Trophoblast cell (in vitro differentiated cells and primary cell): ENCODE measurements around the gene MCAM.

Experiments used
- DNase-seq, 2 donors: peaks; one replicate each; pipeline ENCODE4 v3.0.0-alpha.2; 2016
- H2AFZ ChIP-seq: 2 replicates; pipeline ENCODE4 v1.6.1; 2013; ENCODE audit warnings: low read length, moderate library complexity, mild to moderate bottlenecking; ENCODE audit not compliant: insufficient read depth, poor library complexity
- H2AK5ac ChIP-seq: 2 replicates; pipeline ENCODE4 v1.6.1; 2013; ENCODE audit warnings: mild to moderate bottlenecking, low read length
- H2BK120ac ChIP-seq: 2 replicates; pipeline ENCODE4 v1.6.1; 2013; ENCODE audit warnings: low read length, mild to moderate bottlenecking, moderate library complexity; ENCODE audit not compliant: insufficient read depth, poor library complexity
- H2BK12ac ChIP-seq: 2 replicates; pipeline ENCODE4 v1.6.1; 2013; ENCODE audit warnings: mild to moderate bottlenecking, low read length, moderate library complexity
- H2BK5ac ChIP-seq: 2 replicates; pipeline ENCODE4 v1.6.1; 2013; ENCODE audit warnings: low read length, low read depth, moderate library complexity, mild to moderate bottlenecking; ENCODE audit not compliant: poor library complexity
- H3K14ac ChIP-seq: 2 replicates; pipeline ENCODE4 v1.6.1; 2013; ENCODE audit warnings: mild to moderate bottlenecking, low read length
- H3K18ac ChIP-seq: 2 replicates; pipeline ENCODE4 v1.6.1; 2013; ENCODE audit warnings: mild to moderate bottlenecking, low read length
- H3K23ac ChIP-seq: 2 replicates; pipeline ENCODE4 v1.6.1; 2013; ENCODE audit warnings: low read length
- H3K27ac ChIP-seq: 2 replicates; pipeline ENCODE4 v1.5.1; 2013; ENCODE audit warnings: low read depth, mild to moderate bottlenecking, inconsistent platforms, low read length, moderate library complexity
- H3K27me3 ChIP-seq: 2 replicates; pipeline ENCODE4 v1.6.1; 2013; ENCODE audit warnings: inconsistent platforms, mild to moderate bottlenecking, low read length, moderate library complexity; ENCODE audit not compliant: insufficient read depth
- H3K36me3 ChIP-seq, 2 experiments: 1 replicate in 1 of 2; 2 replicates in 1 of 2; pipeline ENCODE4 v1.6.1; 2013; ENCODE audit warnings: low read length in 2 of 2, mild to moderate bottlenecking in 2 of 2, moderate library complexity in 1 of 2; ENCODE audit not compliant: insufficient read depth in 2 of 2, control insufficient read depth in 1 of 2
- H3K4ac ChIP-seq: 2 replicates; pipeline ENCODE4 v1.6.1; 2013; ENCODE audit warnings: low read depth, mild to moderate bottlenecking, low read length, moderate library complexity
- H3K4me1 ChIP-seq, 2 experiments: 1 replicate in 1 of 2; 2 replicates in 1 of 2; pipeline ENCODE4 v1.6.1; 2013; ENCODE audit warnings: low read length in 2 of 2, mild to moderate bottlenecking in 2 of 2, moderate library complexity in 1 of 2; ENCODE audit not compliant: insufficient read depth in 2 of 2, control insufficient read depth in 1 of 2
- H3K4me2 ChIP-seq: 2 replicates; pipeline ENCODE4 v1.6.1; 2013; ENCODE audit warnings: inconsistent platforms, mild to moderate bottlenecking, low read length, moderate library complexity
- H3K4me3 ChIP-seq: 2 replicates; pipeline ENCODE4 v1.5.1; 2013; ENCODE audit warnings: mild to moderate bottlenecking, low read depth, low read length, inconsistent platforms
- H3K79me1 ChIP-seq: one replicate; pipeline ENCODE4 v1.6.1; 2013; ENCODE audit warnings: low read length
- H3K79me2 ChIP-seq: 2 replicates; pipeline ENCODE4 v1.6.1; 2013; ENCODE audit warnings: low read length, mild to moderate bottlenecking; ENCODE audit not compliant: control insufficient read depth, insufficient read depth, poor library complexity
- H3K9ac ChIP-seq: 2 replicates; pipeline ENCODE4 v1.6.1; 2013; ENCODE audit warnings: mild to moderate bottlenecking, low read length
- H3K9me3 ChIP-seq: 2 replicates; pipeline ENCODE4 v1.6.1; 2013; ENCODE audit warnings: low read depth, mild to moderate bottlenecking, control low read depth, inconsistent platforms, low read length; ENCODE audit not compliant: insufficient read depth
- H4K12ac ChIP-seq: 2 replicates; pipeline ENCODE4 v1.6.1; 2013; ENCODE audit warnings: low read depth, mild to moderate bottlenecking, low read length, moderate library complexity
- H4K8ac ChIP-seq: 2 replicates; pipeline ENCODE4 v1.6.1; 2013; ENCODE audit warnings: low read depth, mild to moderate bottlenecking, low read length, moderate library complexity
- H4K91ac ChIP-seq: one replicate; pipeline ENCODE4 v1.6.1; 2013; ENCODE audit warnings: low read depth, mild to moderate bottlenecking, low read length, moderate library complexity
- WGBS: extraction: QIAGEN DNeasy Blood & Tissue Kit; methylation state at CpG from one replicate; pipeline ENCODE4 v1.1.7; 2013; ENCODE audit warnings: missing lambda C conversion rate; ENCODE audit not compliant: insufficient read length, insufficient coverage; ENCODE audit errors: extremely low coverage; 5-methylcytosine and 5-hydroxymethylcytosine counted together

The MCAM gene

GRCh38 chr11:119266517-119267255, 50.2 kb downstream of the MCAM start:
- no peak overlapping the region for H4K8ac ChIP-seq
- H3K14ac ChIP-seq: no peak overlapping the region
- no peak overlapping the region for H3K9ac ChIP-seq
- no peak overlapping the region for H4K91ac ChIP-seq
- no peaks in the 10 kb centered on the region for H3K4me1 ChIP-seq
- no peaks in the 10 kb centered on the region for H3K79me1 ChIP-seq
- no peak for DNase-seq
- H3K18ac ChIP-seq: no peak overlapping the region
- no peak overlapping the region for H3K23ac ChIP-seq
- no peak overlapping the region for H2BK5ac ChIP-seq
- no peak overlapping the region for H2BK120ac ChIP-seq
- H4K12ac ChIP-seq: no peak overlapping the region
- no peak overlapping the region for H3K4ac ChIP-seq
- H3K27ac ChIP-seq: no peak overlapping the region
- H2BK12ac ChIP-seq: no peak overlapping the region
- H3K4me3 ChIP-seq: no peak overlapping the region
- no peak overlapping the region for H2AK5ac ChIP-seq
- no peaks in the 10 kb centered on the region for H3K36me3 ChIP-seq
- no peaks in the 10 kb centered on the region for H3K79me2 ChIP-seq
- H3K9me3 ChIP-seq: no peaks in the 10 kb centered on the region
- WGBS: no CpG with 5 or more reads among the region's 7 CpGs
- H3K4me2 ChIP-seq: no peak overlapping the region
- H2AFZ ChIP-seq: no peak overlapping the region
- no peaks in the 10 kb centered on the region for H3K27me3 ChIP-seq

- no peak overlapping the region for H4K91ac ChIP-seq
- no peak overlapping the region for H3K9ac ChIP-seq
- no peaks in the 10 kb centered on the region for H3K79me1 ChIP-seq
- H3K27me3 ChIP-seq: no peaks in the 10 kb centered on the region
- H3K18ac ChIP-seq: no peak overlapping the region
- H2AK5ac ChIP-seq: no peak overlapping the region
- no peak overlapping the region for H3K4me3 ChIP-seq
- no peak for DNase-seq
- H3K4ac ChIP-seq: no peak overlapping the region
- no peak overlapping the region for H3K14ac ChIP-seq
- H3K23ac ChIP-seq: no peak overlapping the region
- H2BK5ac ChIP-seq: no peak overlapping the region
- H3K79me2 ChIP-seq: no peaks in the 10 kb centered on the region
- H3K27ac ChIP-seq: no peak overlapping the region
- no peaks in the 10 kb centered on the region for H3K4me1 ChIP-seq
- no CpG with 5 or more reads among the region's 3 CpGs for WGBS
- H3K4me2 ChIP-seq: no peak overlapping the region
- H4K8ac ChIP-seq: no peak overlapping the region
- H2AFZ ChIP-seq: no peak overlapping the region
- H3K9me3 ChIP-seq: no peaks in the 10 kb centered on the region
- H2BK120ac ChIP-seq: no peak overlapping the region
- no peak overlapping the region for H2BK12ac ChIP-seq
- H4K12ac ChIP-seq: no peak overlapping the region
- H3K36me3 ChIP-seq: no peaks in the 10 kb centered on the region
Measured at GRCh38 chr11:119266063-119266462, 50.9 kb downstream of the MCAM start.

GRCh38 chr11:119263352-119263940, 53.5 kb downstream of the MCAM start:
- Histone ChIP-seq H3K27ac (no peak overlapping the region), H3K27me3 (no peaks in the 10 kb centered on the region), H4K91ac (no peak overlapping the region), H2AK5ac (no peak overlapping the region), H3K23ac (no peak overlapping the region), H3K79me1 (no peaks in the 10 kb centered on the region), H3K4me2 (no peak overlapping the region), H3K4me3 (no peak overlapping the region), H3K9ac (no peak overlapping the region), H3K79me2 (no peaks in the 10 kb centered on the region), H4K8ac (no peak overlapping the region), H4K12ac (no peak overlapping the region), H2AFZ (no peak overlapping the region), H3K4ac (no peak overlapping the region), H3K4me1 (no peaks in the 10 kb centered on the region), H2BK5ac (no peak overlapping the region), H2BK12ac (no peak overlapping the region), H3K18ac (no peak overlapping the region), H2BK120ac (no peak overlapping the region), H3K36me3 (no peaks in the 10 kb centered on the region), H3K14ac (no peak overlapping the region), H3K9me3 (no peaks in the 10 kb centered on the region)
- no CpG with 5 or more reads among the region's 3 CpGs for WGBS
- DNase-seq: no peak

GRCh38 chr11:119262668-119263351, 54.1 kb downstream of the MCAM start:
- Histone ChIP-seq H3K9me3 (no peaks in the 10 kb centered on the region), H3K79me2 (no peaks in the 10 kb centered on the region), H2AFZ (no peak overlapping the region), H3K4me2 (no peak overlapping the region), H3K9ac (no peak overlapping the region), H3K27me3 (no peaks in the 10 kb centered on the region), H3K4me3 (no peak overlapping the region), H3K14ac (no peak overlapping the region), H3K23ac (no peak overlapping the region), H4K12ac (no peak overlapping the region), H4K91ac (no peak overlapping the region), H3K4me1 (no peaks in the 10 kb centered on the region), H4K8ac (no peak overlapping the region), H2BK120ac (no peak overlapping the region), H3K36me3 (no peaks in the 10 kb centered on the region), H3K27ac (no peak overlapping the region), H2BK5ac (no peak overlapping the region), H2BK12ac (no peak overlapping the region), H2AK5ac (no peak overlapping the region), H3K4ac (no peak overlapping the region), H3K79me1 (no peaks in the 10 kb centered on the region), H3K18ac (no peak overlapping the region)
- no CpG with 5 or more reads among the region's 5 CpGs for WGBS
- no peak for DNase-seq
